Activated naive CD8-positive, alpha-beta T cell treated with anti-CD3 and anti-CD28 coated beads for 36 hours (primary cell): ENCODE results near the gene DGKQ. TPM values are rescaled to one million over a fixed set of nuclear protein-coding genes. Genes with fewer than 3 reads are reported as not detected.

Source experiments
- DNase-seq: peaks from one replicate; pipeline ENCODE4 v3.0.0; 2021
- H3K27ac Mint-ChIP-seq: one replicate; pipeline ENCODE4 v1.8.0; 2022; ENCODE audit warnings: mild to moderate bottlenecking, moderate library complexity, mixed read lengths
- H3K27me3 Mint-ChIP-seq: one replicate; pipeline ENCODE4 v1.8.0; 2022; ENCODE audit warnings: mild to moderate bottlenecking, mixed read lengths
- H3K36me3 Mint-ChIP-seq: one replicate; pipeline ENCODE4 v1.8.0; 2021; ENCODE audit warnings: mild to moderate bottlenecking, mixed read lengths
- H3K4me1 Mint-ChIP-seq: one replicate; pipeline ENCODE4 v1.8.0; 2021; ENCODE audit warnings: mixed read lengths
- H3K4me3 Mint-ChIP-seq: one replicate; pipeline ENCODE4 v1.8.0; 2022; ENCODE audit warnings: mild to moderate bottlenecking, moderate library complexity, mixed read lengths
- H3K9me3 Mint-ChIP-seq: one replicate; pipeline ENCODE4 v1.8.0; 2022; ENCODE audit warnings: mixed read lengths
- total RNA-seq, 2 experiments: library from RNA; stranded (reverse); gene quantifications; one replicate each; pipeline ENCODE4 v1.2.3, GENCODE V29; 2021

Gene DGKQ, protein sequence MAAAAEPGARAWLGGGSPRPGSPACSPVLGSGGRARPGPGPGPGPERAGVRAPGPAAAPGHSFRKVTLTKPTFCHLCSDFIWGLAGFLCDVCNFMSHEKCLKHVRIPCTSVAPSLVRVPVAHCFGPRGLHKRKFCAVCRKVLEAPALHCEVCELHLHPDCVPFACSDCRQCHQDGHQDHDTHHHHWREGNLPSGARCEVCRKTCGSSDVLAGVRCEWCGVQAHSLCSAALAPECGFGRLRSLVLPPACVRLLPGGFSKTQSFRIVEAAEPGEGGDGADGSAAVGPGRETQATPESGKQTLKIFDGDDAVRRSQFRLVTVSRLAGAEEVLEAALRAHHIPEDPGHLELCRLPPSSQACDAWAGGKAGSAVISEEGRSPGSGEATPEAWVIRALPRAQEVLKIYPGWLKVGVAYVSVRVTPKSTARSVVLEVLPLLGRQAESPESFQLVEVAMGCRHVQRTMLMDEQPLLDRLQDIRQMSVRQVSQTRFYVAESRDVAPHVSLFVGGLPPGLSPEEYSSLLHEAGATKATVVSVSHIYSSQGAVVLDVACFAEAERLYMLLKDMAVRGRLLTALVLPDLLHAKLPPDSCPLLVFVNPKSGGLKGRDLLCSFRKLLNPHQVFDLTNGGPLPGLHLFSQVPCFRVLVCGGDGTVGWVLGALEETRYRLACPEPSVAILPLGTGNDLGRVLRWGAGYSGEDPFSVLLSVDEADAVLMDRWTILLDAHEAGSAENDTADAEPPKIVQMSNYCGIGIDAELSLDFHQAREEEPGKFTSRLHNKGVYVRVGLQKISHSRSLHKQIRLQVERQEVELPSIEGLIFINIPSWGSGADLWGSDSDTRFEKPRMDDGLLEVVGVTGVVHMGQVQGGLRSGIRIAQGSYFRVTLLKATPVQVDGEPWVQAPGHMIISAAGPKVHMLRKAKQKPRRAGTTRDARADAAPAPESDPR
- 10 to 100 TPM; 12.5 to 14.0 TPM for total RNA-seq

DNA sequence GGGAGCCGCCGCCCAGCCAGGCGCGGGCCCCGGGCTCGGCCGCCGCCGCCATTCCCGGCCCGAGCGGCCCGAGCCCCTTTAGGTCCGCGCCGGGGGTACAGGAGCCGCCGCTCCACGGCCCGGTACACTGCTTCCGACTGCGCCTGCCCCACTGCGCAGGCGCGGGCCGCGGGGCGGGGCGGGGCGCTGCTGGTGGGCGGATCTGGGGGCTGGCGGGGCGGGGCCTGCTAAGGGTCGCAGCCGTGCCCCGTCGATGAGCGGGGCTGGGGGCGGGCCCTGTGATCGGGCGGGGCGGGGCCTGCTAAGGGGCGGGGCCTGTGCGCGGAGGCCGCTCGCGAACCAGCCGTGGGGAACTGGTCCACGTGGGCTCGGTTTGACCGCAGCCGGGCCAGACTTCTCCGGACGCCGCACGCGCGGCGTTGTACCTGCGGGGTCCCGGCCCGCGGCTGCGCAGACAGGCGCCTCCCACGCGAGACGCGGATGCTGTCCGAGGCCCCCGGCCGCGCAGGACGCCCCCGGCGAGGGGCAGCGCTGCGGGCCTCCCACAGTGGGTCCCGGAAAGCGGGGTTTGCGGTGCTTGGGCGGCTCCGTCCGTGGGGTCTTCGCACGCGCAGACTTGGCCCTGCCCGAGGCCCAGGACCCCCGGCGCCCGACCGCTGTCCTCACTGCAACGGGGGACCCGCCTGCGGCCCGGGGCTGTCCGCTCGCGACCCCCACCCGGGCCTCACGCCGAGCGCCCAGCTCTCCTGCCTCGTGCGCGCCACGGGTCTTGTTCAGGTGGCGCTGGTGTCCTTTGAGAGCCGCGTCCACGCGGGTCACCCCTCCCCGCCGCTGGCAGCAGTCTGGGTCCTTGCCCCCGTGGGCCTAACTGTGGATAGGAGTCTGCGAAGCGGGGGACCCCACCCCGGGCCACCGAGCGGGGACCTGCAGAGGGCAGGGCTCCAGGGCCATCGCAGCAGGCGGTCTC, at the start of gene DGKQ:
DGKQ (minus strand) TSS at position 139 of the 967 bp plus-strand sequence; CDS start at position 52, 87 bp downstream.
- Mint-ChIP-seq H3K4me3 (peak within 1 kb of the TSS; percentile 69), H3K4me1 (peaks cover 13% of the 10 kb centered on the region), H3K27ac (no peak within 1 kb of the TSS), H3K27me3 (no peaks in the 10 kb centered on the region), H3K36me3 (no peaks in the 10 kb centered on the region), H3K9me3 (peaks cover 1% of the 10 kb centered on the region)
- DNase-seq: peak; percentile 86

- Mint-ChIP-seq H3K36me3 (peaks cover 6% of the 10 kb centered on the region), H3K4me1 (peaks cover 4% of the 10 kb centered on the region), H3K4me3 (no peak overlapping the region), H3K27ac (no peak overlapping the region), H3K27me3 (no peaks in the 10 kb centered on the region), H3K9me3 (no peaks in the 10 kb centered on the region)
- DNase-seq: no peak
Observed at GRCh38 chr4:1022739-1023066, 49.3 kb upstream of the DGKQ start.

DNA sequence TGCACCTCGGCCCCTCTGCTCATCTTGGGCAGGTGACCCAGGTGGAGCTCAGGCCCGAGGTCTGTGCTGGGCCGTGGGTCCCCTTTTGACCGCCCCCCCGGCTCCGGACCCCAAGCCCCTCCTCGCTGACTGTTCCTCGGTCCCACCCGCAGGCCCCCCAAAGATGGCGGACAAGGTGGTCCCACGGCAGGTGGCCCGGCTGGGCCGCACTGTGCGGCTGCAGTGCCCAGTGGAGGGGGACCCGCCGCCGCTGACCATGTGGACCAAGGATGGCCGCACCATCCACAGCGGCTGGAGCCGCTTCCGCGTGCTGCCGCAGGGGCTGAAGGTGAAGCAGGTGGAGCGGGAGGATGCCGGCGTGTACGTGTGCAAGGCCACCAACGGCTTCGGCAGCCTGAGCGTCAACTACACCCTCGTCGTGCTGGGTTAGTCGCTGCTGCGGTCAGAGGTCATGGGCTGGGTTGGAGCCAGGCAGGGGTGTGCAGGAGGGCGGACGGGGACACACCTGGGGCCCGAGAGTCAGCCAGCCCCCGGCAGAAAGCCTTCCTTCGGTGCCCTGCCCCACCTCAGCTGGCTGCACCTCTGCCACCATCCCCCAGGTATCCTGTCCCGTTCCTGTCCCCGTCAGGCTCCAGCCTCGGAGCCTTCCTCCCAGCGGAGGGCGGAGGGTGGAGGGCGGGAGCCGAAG, 48.8 kb upstream of the DGKQ start:
- peaks cover 6% of the 10 kb centered on the region for H3K36me3 Mint-ChIP-seq
- H3K9me3 Mint-ChIP-seq: no peaks in the 10 kb centered on the region
- H3K27ac Mint-ChIP-seq: no peak overlapping the region
- H3K4me1 Mint-ChIP-seq: peaks cover 4% of the 10 kb centered on the region
- no peaks in the 10 kb centered on the region for H3K27me3 Mint-ChIP-seq
- no peak overlapping the region for H3K4me3 Mint-ChIP-seq
- DNase-seq: no peak

GRCh38 chr4:1021386-1022050, 48.1 kb upstream of the DGKQ start:
- Mint-ChIP-seq H3K27ac (no peak overlapping the region), H3K9me3 (no peaks in the 10 kb centered on the region), H3K36me3 (peaks cover 6% of the 10 kb centered on the region), H3K27me3 (no peaks in the 10 kb centered on the region), H3K4me1 (peaks cover 4% of the 10 kb centered on the region), H3K4me3 (no peak overlapping the region)
- no peak for DNase-seq

GRCh38 chr4:1019729-1020470, 46.5 kb upstream of the DGKQ start:
- no peaks in the 10 kb centered on the region for H3K27me3 Mint-ChIP-seq
- no peak for DNase-seq
- H3K9me3 Mint-ChIP-seq: no peaks in the 10 kb centered on the region
- H3K36me3 Mint-ChIP-seq: peaks cover 2% of the 10 kb centered on the region
- no peaks in the 10 kb centered on the region for H3K4me1 Mint-ChIP-seq
- no peak overlapping the region for H3K4me3 Mint-ChIP-seq
- H3K27ac Mint-ChIP-seq: no peak overlapping the region

DNA sequence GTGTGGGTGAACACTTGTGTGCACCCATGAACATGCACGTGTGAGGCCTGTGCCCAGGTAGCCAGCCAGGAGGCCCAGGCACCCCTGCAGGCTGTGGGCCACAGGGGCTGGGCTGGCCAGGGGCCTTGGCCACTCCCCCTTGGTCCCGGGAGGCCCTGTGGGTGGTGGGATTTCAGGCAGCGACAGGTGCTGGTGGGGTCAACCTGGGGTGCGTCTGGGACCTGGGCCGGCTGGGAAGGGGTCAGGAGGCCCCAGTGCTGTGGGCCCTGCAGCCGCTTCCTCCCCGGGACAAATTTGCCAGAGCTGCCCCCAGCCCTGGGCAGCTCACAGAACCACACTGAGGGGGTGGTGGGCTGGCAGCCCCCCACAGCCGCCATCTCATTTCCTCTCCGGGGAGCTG, 46.0 kb upstream of the DGKQ start:
- DNase-seq: no peak
- Mint-ChIP-seq H3K36me3 (no peaks in the 10 kb centered on the region), H3K27ac (no peak overlapping the region), H3K4me1 (no peaks in the 10 kb centered on the region), H3K9me3 (no peaks in the 10 kb centered on the region), H3K4me3 (no peak overlapping the region), H3K27me3 (no peaks in the 10 kb centered on the region)

DNA sequence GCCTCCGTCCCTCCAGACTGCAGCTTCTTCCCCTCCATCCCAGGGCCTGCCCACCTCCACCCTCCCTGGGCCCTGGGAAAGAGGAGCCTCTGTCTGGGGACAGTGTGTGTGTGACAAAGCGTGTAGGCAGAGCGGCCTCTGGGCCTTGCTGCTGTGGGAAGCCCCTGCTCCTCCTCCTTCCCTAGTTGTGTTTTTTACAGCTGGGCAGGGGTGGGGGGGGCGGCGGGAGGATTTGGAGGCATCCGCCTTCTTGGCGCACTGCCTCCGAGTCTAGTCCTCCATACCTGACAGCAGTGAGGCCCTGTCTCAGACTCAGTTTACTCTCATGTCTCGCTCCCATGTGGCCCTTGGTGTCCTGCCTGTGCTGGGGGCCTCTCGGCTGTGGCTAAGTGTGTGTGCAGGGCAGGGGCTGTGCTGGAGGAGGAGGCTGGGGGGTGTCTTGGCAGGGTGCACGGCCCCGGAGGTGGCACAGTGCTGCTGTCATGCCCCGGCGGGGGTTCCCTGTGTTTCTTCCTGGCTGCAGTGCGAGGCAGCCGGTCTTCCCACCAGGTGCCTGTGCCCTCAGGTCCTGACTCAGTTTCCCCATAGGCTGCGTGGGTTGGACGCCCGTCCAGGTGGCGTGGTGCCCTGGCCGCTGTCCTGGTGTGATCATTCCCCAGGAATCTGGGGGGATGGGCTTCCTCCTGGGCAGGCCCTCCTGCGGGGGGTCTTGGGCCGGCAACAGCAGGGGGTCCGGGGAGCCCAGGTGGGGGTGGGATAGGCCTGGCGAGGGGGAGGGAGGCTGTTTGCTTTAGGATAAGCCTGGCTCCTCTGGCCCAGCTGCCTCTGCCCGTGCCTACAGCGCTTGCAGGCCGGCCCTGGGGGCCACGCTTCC, 45.0 kb upstream of the DGKQ start:
- DNase-seq: no peak
- H3K27ac Mint-ChIP-seq: no peak overlapping the region
- no peak overlapping the region for H3K4me3 Mint-ChIP-seq
- H3K27me3 Mint-ChIP-seq: no peaks in the 10 kb centered on the region
- no peaks in the 10 kb centered on the region for H3K9me3 Mint-ChIP-seq
- peaks cover 1% of the 10 kb centered on the region for H3K4me1 Mint-ChIP-seq
- no peaks in the 10 kb centered on the region for H3K36me3 Mint-ChIP-seq

GRCh38 chr4:1017706-1018105, 44.3 kb upstream of the DGKQ start:
- Mint-ChIP-seq H3K4me1 (peaks cover 1% of the 10 kb centered on the region), H3K27ac (no peak overlapping the region), H3K4me3 (no peak overlapping the region), H3K36me3 (no peaks in the 10 kb centered on the region), H3K27me3 (no peaks in the 10 kb centered on the region), H3K9me3 (no peaks in the 10 kb centered on the region)
- DNase-seq: no peak

GRCh38 chr4:1017211-1017610, 43.8 kb upstream of the DGKQ start:
- H3K27me3 Mint-ChIP-seq: no peaks in the 10 kb centered on the region
- peaks cover 1% of the 10 kb centered on the region for H3K4me1 Mint-ChIP-seq
- no peak overlapping the region for H3K4me3 Mint-ChIP-seq
- H3K36me3 Mint-ChIP-seq: no peaks in the 10 kb centered on the region
- no peak for DNase-seq
- no peaks in the 10 kb centered on the region for H3K9me3 Mint-ChIP-seq
- no peak overlapping the region for H3K27ac Mint-ChIP-seq

DNA sequence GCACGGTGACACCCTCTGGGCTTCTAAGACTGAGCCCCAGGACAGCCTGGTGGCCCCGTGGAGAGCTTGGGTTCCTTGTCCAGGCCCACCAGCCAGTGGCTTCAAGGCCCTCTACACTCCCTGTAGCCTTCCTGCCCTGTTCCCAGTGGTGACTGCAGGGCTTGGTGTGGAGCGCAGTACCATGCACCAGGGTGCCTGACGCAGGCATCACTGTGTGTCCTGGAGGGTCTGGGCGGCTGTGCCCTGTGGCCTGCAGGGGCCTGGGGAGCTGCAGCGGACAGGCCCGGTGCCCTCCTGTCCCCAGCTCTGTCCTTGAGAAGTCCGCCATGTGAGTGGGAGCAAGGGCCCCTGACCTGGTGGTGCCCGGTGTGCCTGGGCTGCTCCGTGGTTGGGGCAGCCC, 42.4 kb upstream of the DGKQ start:
- H3K27ac Mint-ChIP-seq: no peak overlapping the region
- no peak overlapping the region for H3K4me3 Mint-ChIP-seq
- no peaks in the 10 kb centered on the region for H3K27me3 Mint-ChIP-seq
- H3K9me3 Mint-ChIP-seq: no peaks in the 10 kb centered on the region
- no peak for DNase-seq
- no peaks in the 10 kb centered on the region for H3K36me3 Mint-ChIP-seq
- H3K4me1 Mint-ChIP-seq: peaks cover 2% of the 10 kb centered on the region

DNA sequence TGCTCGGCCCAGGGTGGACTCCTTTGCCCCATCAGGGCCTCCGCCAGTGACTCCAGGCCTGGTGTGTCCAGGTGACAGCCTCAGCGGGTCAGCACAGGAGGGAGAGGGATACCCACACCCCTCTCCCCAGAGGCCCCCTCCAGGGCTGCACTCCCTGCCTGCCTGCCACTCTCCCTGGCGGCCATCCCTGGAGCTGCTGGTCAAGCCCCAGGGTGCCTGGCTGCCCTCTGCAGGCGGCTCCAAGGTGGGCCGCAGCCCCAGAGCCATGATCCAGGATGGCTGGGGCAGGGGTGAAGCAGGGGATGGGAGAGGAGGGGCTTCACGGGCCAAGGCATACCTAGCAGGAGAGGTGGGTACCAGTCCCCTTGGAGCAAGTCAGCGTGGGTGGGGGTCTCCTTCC, 41.8 kb upstream of the DGKQ start:
- H3K36me3 Mint-ChIP-seq: no peaks in the 10 kb centered on the region
- H3K4me3 Mint-ChIP-seq: no peak overlapping the region
- no peaks in the 10 kb centered on the region for H3K9me3 Mint-ChIP-seq
- peaks cover 6% of the 10 kb centered on the region for H3K4me1 Mint-ChIP-seq
- H3K27me3 Mint-ChIP-seq: no peaks in the 10 kb centered on the region
- no peak overlapping the region for H3K27ac Mint-ChIP-seq
- DNase-seq: no peak

DNA sequence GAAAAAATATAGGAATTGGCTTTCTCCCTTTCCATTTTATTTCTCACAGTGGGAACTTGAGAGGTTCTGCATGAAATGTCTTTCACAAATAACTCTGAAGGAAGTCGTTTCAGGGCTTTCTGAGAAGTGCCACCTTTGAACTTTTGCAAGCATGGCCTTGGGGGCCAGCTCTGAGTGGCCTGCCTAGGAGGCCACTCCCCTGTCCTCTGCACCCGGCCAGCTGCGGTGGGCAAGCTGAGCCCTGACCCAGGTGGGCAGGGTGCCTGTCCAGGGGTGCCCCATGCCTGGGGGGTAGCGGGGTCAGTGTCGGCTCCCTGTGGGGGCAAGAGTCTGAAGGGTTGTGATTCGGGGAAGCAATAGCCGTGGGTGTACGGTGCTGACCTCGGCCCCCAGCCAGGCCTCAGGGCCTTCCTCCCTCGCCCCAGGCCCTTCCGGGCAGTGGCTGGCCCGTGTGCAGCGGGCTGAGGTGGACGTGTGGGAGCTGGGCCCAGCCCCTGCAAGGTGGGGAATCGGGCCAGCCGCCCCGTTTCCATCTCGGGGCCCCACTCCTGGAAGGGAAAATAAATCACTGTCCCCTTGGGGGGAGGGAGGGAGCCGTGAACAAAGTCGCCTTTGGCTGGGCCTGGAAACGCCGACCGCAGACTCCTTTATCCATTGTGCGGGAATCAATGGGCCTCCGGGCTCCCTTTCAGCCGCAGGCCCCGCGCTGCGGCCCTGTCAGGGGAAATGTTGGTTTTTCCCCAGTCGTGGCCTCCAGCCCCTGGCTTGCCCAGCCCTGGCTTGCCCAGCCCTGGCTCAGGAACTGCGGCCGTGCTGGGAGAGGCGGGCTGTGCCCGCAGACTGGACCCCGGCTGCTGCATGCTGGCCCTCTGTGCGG, 41.2 kb upstream of the DGKQ start:
- no peaks in the 10 kb centered on the region for H3K9me3 Mint-ChIP-seq
- no peak overlapping the region for H3K4me3 Mint-ChIP-seq
- DNase-seq: no peak
- H3K27me3 Mint-ChIP-seq: no peaks in the 10 kb centered on the region
- no peaks in the 10 kb centered on the region for H3K36me3 Mint-ChIP-seq
- no peak overlapping the region for H3K27ac Mint-ChIP-seq
- H3K4me1 Mint-ChIP-seq: peaks cover 6% of the 10 kb centered on the region
